Calu3 (cell line): ENCODE measurements around the gene PAX2. TPM values are rescaled to one million over a fixed set of nuclear protein-coding genes. Genes with fewer than 3 reads are reported as not detected.

Experiments used
- BruUV-seq: library from RNA; stranded (reverse); fragments of 400-500 nt; replicated peaks from 2 replicates; lab custom pipeline; 2021; lab: Mats Ljungman, UMichigan
- CTCF ChIA-PET: fragments of 300-600 bp; sonication (Branson Sonifier 250); formaldehyde crosslinking; loops from one replicate; lab custom pipeline; 2022; ENCODE audit warnings: antibody characterized with exemption; lab: Charles Lee
- DNase-seq: peaks from one replicate; pipeline ENCODE4 v3.0.0; 2022
- H3K27ac Mint-ChIP-seq: one replicate; pipeline ENCODE4 v1.8.0; 2022; ENCODE audit warnings: mixed read lengths; ENCODE audit not compliant: unreplicated experiment
- H3K27me3 Mint-ChIP-seq: one replicate; pipeline ENCODE4 v1.8.0; 2022; ENCODE audit warnings: mixed read lengths; ENCODE audit not compliant: unreplicated experiment
- H3K36me3 Mint-ChIP-seq: one replicate; pipeline ENCODE4 v1.8.0; 2022; ENCODE audit warnings: mild to moderate bottlenecking, moderate library complexity, mixed read lengths; ENCODE audit not compliant: insufficient read depth, unreplicated experiment
- H3K4me1 Mint-ChIP-seq: one replicate; pipeline ENCODE4 v1.8.0; 2022; ENCODE audit warnings: mild to moderate bottlenecking, low read depth, mixed read lengths; ENCODE audit not compliant: unreplicated experiment
- H3K4me3 Mint-ChIP-seq: one replicate; pipeline ENCODE4 v1.8.0; 2022; ENCODE audit warnings: mild to moderate bottlenecking, low read depth, moderate library complexity, mixed read lengths; ENCODE audit not compliant: unreplicated experiment
- H3K9me3 Mint-ChIP-seq: one replicate; pipeline ENCODE4 v1.8.0; 2022; ENCODE audit warnings: low read depth, mixed read lengths; ENCODE audit not compliant: unreplicated experiment
- intact Hi-C: fragments of 100-400 bp; cut with micrococcal nuclease; formaldehyde crosslinking; loops from one replicate; pipeline ENCODE4 v1.10.0; 2022; ENCODE audit not compliant: unreplicated experiment
- total RNA-seq: library from RNA; stranded (reverse); gene quantifications from 2 replicates; pipeline ENCODE4 v1.2.3, GENCODE V29; 2022
- TF ChIP-seq, protein P1 (sequence below): fragments of 200-600 bp; IDR thresholded peaks from one replicate; pipeline ENCODE4 v1.8.0; 2022; ENCODE audit warnings: antibody characterized with exemption; ENCODE audit not compliant: unreplicated experiment

Gene PAX2
- total RNA-seq, 1 experiment from 2014 or later, result not detected

DNA sequence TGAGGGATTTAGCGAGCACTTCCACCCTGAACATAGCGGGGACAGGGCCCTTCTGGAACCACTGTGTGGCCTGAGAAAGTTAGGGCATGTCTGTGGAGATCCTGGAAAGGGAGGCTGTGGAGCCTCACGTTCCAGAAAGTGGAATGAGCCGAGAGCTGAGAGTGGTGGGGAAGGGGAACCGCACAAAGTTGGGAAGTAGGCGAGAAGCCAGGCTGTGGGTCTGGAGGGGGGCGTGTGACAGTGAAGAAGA, 10.4 kb upstream of the PAX2 start:
- CTCF ChIA-PET, result no interaction called here
- Mint-ChIP-seq H3K4me3 (peak overlapping the region; percentile 62), H3K27ac (no peak overlapping the region), H3K9me3 (no peaks in the 10 kb centered on the region), H3K4me1 (peaks cover 33% of the 10 kb centered on the region), H3K27me3 (peaks cover 100% of the 10 kb centered on the region), H3K36me3 (peaks cover 4% of the 10 kb centered on the region)
- intact Hi-C loops, result no loop called here
- TF ChIP-seq, protein P1, sequence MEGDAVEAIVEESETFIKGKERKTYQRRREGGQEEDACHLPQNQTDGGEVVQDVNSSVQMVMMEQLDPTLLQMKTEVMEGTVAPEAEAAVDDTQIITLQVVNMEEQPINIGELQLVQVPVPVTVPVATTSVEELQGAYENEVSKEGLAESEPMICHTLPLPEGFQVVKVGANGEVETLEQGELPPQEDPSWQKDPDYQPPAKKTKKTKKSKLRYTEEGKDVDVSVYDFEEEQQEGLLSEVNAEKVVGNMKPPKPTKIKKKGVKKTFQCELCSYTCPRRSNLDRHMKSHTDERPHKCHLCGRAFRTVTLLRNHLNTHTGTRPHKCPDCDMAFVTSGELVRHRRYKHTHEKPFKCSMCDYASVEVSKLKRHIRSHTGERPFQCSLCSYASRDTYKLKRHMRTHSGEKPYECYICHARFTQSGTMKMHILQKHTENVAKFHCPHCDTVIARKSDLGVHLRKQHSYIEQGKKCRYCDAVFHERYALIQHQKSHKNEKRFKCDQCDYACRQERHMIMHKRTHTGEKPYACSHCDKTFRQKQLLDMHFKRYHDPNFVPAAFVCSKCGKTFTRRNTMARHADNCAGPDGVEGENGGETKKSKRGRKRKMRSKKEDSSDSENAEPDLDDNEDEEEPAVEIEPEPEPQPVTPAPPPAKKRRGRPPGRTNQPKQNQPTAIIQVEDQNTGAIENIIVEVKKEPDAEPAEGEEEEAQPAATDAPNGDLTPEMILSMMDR, result no peak
- no peak for DNase-seq
- BruUV-seq, result no TSS peak

DNA sequence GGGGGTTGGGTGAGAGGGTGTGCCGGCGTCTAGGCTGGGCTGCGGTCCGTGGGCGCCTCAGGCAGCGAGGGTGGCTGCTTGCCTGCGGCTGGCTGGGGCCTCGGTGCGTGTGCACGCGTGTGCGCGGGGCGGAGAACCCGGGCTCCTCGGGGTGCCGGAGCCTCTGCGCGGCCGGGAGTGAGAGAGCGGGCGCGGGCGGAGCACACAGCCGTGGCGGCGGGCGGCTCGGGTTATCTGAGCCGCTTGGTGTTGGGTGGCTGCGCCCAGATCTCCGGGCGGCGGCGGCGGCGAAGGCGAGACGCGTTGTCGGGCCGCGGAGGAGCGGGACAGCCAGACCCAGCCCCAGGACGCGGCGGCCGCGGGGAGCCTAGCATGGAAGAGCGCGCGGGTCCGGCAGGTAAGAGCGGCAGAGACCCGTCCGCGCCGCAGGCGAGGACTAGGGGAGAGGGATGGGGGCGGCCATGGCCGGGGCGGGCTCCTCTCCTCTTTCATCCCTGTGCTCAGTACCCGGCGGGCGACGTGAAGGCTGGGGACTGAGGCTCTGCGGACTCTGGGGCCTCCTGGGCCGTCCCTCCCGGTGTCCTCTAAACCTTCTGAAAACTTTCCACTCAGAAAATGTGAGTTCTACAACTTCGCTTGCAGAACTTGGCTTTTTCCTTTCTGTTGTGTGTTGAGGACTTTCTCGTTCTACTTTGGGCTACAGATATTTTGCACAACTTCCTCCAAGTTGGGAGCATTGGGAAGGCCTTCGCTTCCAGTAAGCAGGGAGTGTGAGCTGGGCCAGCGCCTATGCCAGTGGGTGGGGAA, 9.8 kb upstream of the PAX2 start:
- peak overlapping the region; percentile 62 for H3K4me3 Mint-ChIP-seq
- peaks cover 100% of the 10 kb centered on the region for H3K27me3 Mint-ChIP-seq
- no peak overlapping the region for H3K27ac Mint-ChIP-seq
- BruUV-seq, result no TSS peak
- CTCF ChIA-PET, result no interaction called here
- no peak for DNase-seq
- TF ChIP-seq, protein P1, result no peak
- H3K36me3 Mint-ChIP-seq, result peaks cover 4% of the 10 kb centered on the region
- H3K4me1 Mint-ChIP-seq, result peaks cover 27% of the 10 kb centered on the region
- no peaks in the 10 kb centered on the region for H3K9me3 Mint-ChIP-seq
- intact Hi-C loops, result no loop called here

DNA sequence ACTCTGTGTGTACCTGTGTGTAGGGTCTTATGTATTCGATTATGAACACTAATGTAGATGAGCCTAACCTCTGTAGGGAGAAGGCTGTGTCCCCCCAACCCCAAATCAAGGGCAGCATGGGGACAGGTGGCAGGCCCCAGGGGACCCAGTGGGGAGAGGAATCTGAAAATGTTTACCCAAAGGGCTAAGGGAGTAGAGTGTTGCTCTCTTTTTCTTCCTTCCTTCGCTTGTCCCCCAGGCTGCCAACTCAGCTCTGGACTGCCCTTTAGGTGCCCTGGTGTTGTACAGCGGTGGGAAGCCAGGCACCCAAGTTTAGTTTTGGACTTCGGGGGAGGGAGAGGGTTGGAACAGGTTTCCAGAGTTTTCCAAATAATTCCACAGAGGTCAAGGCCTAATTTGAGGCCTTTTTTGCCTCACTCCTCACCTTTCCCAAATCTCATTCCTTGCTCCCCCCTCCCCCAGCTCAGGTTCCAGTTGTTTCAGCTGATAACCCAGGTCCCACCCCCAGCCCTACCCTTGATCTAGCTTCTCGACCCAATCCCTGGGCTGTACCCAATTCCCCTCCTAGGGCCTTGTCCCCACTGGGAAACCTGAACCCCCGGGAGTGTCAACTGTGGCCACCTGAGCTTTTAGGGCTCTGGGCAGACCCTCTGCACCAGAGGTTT, 9.1 kb upstream of the PAX2 start:
- Mint-ChIP-seq H3K4me3 (no peak overlapping the region), H3K9me3 (no peaks in the 10 kb centered on the region), H3K27ac (no peak overlapping the region), H3K27me3 (peaks cover 100% of the 10 kb centered on the region), H3K36me3 (peaks cover 4% of the 10 kb centered on the region), H3K4me1 (peaks cover 20% of the 10 kb centered on the region)
- DNase-seq, result no peak
- CTCF ChIA-PET, result no interaction called here
- TF ChIP-seq, protein P1, result no peak
- intact Hi-C loops, result no loop called here
- BruUV-seq, result no TSS peak

DNA sequence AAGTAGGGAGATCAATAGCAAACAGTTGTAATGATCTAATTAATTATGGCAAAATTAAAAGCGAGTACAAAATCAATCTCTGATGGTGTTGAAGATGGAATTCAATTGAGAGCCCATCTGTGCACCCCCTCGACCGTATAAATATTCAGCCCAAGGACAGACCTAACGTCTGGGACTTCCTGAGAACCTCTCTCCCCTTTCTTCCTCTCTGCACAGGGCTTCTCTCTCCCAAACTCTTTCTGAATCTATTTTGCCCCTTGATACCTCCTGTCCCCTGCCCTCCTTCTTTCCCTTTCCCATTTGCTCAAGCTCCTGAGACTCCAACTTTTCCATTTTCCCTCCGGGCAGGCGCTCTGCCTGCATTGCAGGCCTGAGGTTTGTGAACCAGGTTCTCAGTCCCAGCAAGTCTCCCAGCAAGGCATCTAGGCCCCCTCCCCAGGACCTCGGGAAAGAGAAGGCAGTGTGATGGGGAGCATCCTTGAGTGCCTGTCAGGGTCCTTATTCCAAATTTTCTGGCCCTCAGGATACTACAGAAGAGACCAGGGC, 8.5 kb upstream of the PAX2 start:
- TF ChIP-seq, protein P1, result no peak
- no peak for DNase-seq
- intact Hi-C loops, result no loop called here
- Mint-ChIP-seq H3K9me3 (no peaks in the 10 kb centered on the region), H3K36me3 (peaks cover 4% of the 10 kb centered on the region), H3K4me3 (no peak overlapping the region), H3K4me1 (peaks cover 14% of the 10 kb centered on the region), H3K27ac (no peak overlapping the region), H3K27me3 (peaks cover 100% of the 10 kb centered on the region)
- CTCF ChIA-PET, result no interaction called here
- BruUV-seq, result no TSS peak
